Measurements from ENCODE around the gene ZFHX3. TPM values are rescaled to one million over a fixed set of nuclear protein-coding genes. Genes with fewer than 3 reads are reported as not detected.

ZFHX3 gene, protein sequence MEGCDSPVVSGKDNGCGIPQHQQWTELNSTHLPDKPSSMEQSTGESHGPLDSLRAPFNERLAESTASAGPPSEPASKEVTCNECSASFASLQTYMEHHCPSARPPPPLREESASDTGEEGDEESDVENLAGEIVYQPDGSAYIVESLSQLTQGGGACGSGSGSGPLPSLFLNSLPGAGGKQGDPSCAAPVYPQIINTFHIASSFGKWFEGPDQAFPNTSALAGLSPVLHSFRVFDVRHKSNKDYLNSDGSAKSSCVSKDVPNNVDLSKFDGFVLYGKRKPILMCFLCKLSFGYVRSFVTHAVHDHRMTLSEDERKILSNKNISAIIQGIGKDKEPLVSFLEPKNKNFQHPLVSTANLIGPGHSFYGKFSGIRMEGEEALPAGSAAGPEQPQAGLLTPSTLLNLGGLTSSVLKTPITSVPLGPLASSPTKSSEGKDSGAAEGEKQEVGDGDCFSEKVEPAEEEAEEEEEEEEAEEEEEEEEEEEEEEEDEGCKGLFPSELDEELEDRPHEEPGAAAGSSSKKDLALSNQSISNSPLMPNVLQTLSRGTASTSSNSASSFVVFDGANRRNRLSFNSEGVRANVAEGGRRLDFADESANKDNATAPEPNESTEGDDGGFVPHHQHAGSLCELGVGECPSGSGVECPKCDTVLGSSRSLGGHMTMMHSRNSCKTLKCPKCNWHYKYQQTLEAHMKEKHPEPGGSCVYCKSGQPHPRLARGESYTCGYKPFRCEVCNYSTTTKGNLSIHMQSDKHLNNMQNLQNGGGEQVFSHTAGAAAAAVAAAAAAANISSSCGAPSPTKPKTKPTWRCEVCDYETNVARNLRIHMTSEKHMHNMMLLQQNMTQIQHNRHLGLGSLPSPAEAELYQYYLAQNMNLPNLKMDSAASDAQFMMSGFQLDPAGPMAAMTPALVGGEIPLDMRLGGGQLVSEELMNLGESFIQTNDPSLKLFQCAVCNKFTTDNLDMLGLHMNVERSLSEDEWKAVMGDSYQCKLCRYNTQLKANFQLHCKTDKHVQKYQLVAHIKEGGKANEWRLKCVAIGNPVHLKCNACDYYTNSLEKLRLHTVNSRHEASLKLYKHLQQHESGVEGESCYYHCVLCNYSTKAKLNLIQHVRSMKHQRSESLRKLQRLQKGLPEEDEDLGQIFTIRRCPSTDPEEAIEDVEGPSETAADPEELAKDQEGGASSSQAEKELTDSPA (N-terminal part only)
- total RNA-seq (2022; extraction: Qiagen RNA extraction), result 7.6 to 13.0 TPM (median 10.3 TPM) in 5 replicates

DNA sequence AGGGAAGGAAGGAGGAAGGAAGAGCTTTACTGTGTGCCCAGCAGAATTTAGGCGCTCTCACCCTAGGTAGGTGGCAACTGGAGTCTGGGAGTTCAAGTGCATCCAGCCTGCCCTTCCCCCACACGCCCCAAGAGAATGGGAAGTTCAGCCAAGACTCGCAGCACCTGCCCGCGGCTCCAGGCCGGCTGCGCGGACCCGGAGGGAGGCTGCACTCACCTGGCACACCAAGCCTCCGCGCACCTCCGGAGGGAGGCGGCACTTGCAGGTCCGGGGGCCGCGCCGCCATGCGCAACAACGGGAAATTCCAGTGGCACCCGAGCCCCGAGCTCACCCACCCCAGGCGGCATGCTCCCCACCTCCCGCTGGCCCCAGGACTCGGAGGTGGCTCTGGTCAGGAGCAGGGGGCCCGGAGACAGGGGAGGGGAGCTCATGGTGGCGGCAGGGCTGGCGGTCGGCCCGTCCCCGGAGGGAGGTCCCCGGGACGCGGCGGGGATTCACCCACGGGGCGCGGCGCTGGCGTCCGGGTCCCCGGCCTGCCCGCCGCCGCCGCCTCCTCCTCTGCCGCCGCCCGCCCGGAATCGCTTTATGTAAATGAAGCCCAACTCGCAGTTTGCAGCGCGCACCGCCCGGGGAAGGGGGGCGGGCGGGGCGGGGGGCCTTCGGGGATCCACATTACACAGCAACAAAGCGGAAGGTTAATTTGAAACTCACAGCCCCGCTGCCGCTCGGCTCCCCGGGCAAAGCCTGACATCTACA is at the start of gene ZFHX3:
TSS of gene ZFHX3 (minus strand) at position 593 of the 756 bp plus-strand sequence. CDS start 87,983 bp downstream, outside the sequence.

